ENCODE measurements around the gene ZBTB46. TPM values are rescaled to one million over a fixed set of nuclear protein-coding genes. Genes with fewer than 3 reads are reported as not detected.

Gene ZBTB46
- total and polyA plus RNA-seq, 10 of the 15 experiments (the other 5 are each of a cell fraction or from before 2014, with no cell fraction given): 0.15 to 0.92 (median 0.34) TPM

- no peak for FAIRE-seq
These were observed 40.4 kb downstream of the ZBTB46 start for GRCh38 chr20:63790572-63791168.

More at GRCh38 chr20:63790572-63791168, 40.4 kb downstream of the ZBTB46 start:
- Histone ChIP-seq H3K36me3 (ENCODE audit: control insufficient read depth in 2 of 2, insufficient read depth in 2 of 2, low read length in 1 of 2) (no peaks in the 10 kb centered on the region), H3K4me2 (ENCODE audit: control insufficient read depth, insufficient read depth) (no peak overlapping the region), H3K9me3 (replicated peaks; ENCODE audit: control insufficient read depth, insufficient read depth, low read length) (no peaks in the 10 kb centered on the region), H3K79me2 (ENCODE audit: control insufficient read depth, insufficient read depth, low read length) (no peaks in the 10 kb centered on the region), H4K20me1 (ENCODE audit: control insufficient read depth, insufficient read depth) (no peaks in the 10 kb centered on the region), H2AFZ (ENCODE audit: control insufficient read depth, low read depth, low read length) (no peak overlapping the region), H3K27me3 (replicated peaks in 1 of 2; ENCODE audit: control insufficient read depth in 2 of 2, insufficient read depth in 2 of 2, low read length in 1 of 2) (no peaks in the 10 kb centered on the region), H3K27ac (ENCODE audit: control insufficient read depth, insufficient read depth) (no peak overlapping the region), H3K9ac (ENCODE audit: control insufficient read depth, insufficient read depth, low read length) (no peak overlapping the region), H3K4me1 (ENCODE audit: control insufficient read depth, insufficient read depth, low read length) (no peaks in the 10 kb centered on the region), H3K4me3 (no peak overlapping the region)
- no peak for DNase-seq (ENCODE audit: low read depth, low spot score)
- POLR2A ChIA-PET: no interaction called here
- 86% methylated on average over 37 of the region's 37 CpGs for WGBS (ENCODE audit: insufficient coverage, insufficient replicate concordance, low lambda C conversion rate, missing lambda C conversion rate)
- RAD21 ChIA-PET (ENCODE audit: unreplicated experiment): no interaction called here
- in situ Hi-C loops (cut with MboI): no loop called here
- no peak for ATAC-seq
- CTCF ChIA-PET: no interaction called here
- no peak for TF ChIP-seq MYB (IDR thresholded peaks at IDR 0.05; ENCODE audit: borderline replicate concordance, low read depth, low read length)
- TF ChIP-seq IKZF2 (IDR thresholded peaks at IDR 0.05): no peak
- TF ChIP-seq SP1 (IDR thresholded peaks at IDR 0.05; ENCODE audit: low read depth, low read length): no peak
- no peak for TF ChIP-seq KDM1A (IDR thresholded peaks at IDR 0.05; ENCODE audit: borderline replicate concordance)
- TF ChIP-seq NR2C2 (IDR thresholded peaks at IDR 0.05; ENCODE audit: borderline replicate concordance, control insufficient read depth, insufficient read length, low read depth): no peak
- TF ChIP-seq IRF5 (IDR thresholded peaks at IDR 0.05; ENCODE audit: borderline replicate concordance): no peak
- TF ChIP-seq EGR1 (IDR thresholded peaks at IDR 0.05; ENCODE audit: borderline replicate concordance in 1 of 2, low read depth in 2 of 2, low read length in 2 of 2): no peak
- TF ChIP-seq ZZZ3 (IDR thresholded peaks at IDR 0.05; ENCODE audit: control insufficient read depth, insufficient read length, low read depth): no peak
- TF ChIP-seq ZNF217 (IDR thresholded peaks at IDR 0.05): no peak
- TF ChIP-seq NR2C1 (IDR thresholded peaks at IDR 0.05): no peak
- TF ChIP-seq NFIC (IDR thresholded peaks at IDR 0.05; ENCODE audit: low read depth, low read length): no peak
- no peak for TF ChIP-seq BMI1 (IDR thresholded peaks at IDR 0.05; ENCODE audit: borderline replicate concordance)
- no peak for TF ChIP-seq RCOR1 (conservative IDR thresholded peaks at IDR 0.05; ENCODE audit: low read depth, low read length)
- TF ChIP-seq ZBTB33 (IDR thresholded peaks at IDR 0.05): no peak
- TF ChIP-seq SIX5 (IDR thresholded peaks at IDR 0.05; ENCODE audit: low read depth, low read length, severe bottlenecking): no peak
- no peak for TF ChIP-seq CBX5 (IDR thresholded peaks at IDR 0.05; ENCODE audit: low read depth)
- intact Hi-C loops (cut with micrococcal nuclease; ENCODE audit: unreplicated experiment): no loop called here
- no TSS peak for BruUV-seq (replicated peaks)
- SMC1A ChIA-PET (ENCODE audit: uncharacterized antibody, unreplicated experiment): no interaction called here

All from GM12878 (cell line).